HepG2 (cell line): ENCODE measurements around the gene TAS2R5. TPM values are rescaled to one million over a fixed set of nuclear protein-coding genes. Genes with fewer than 3 reads are reported as not detected.
A peak's percentile ranks its signal among the peaks of the same experiment; 100 is the strongest.

Experiments used
- ATAC-seq: fragments of 200-7000 bp; cut with Tn5 transposase; 3 replicates; pipeline ENCODE4 v1.9.1; 2020; ENCODE audit warnings: mild to moderate bottlenecking, moderate library complexity
- Bru-seq: library from RNA; stranded (reverse); fragments of 400-500 nt; gene quantifications from one replicate; lab custom pipeline; 2021; lab: Mats Ljungman, UMichigan
- BruChase-seq, 2 experiments: library from RNA; stranded (reverse); fragments of 400-500 nt; gene quantifications; one replicate each; lab custom pipeline; 2021; lab: Mats Ljungman, UMichigan
- BruUV-seq: library from RNA; stranded (reverse); fragments of 400-500 nt; replicated peaks from 2 replicates; lab custom pipeline; 2021; lab: Mats Ljungman, UMichigan
- CTCF ChIA-PET: fragments of 300-600 bp; formaldehyde crosslinking; extraction: SDS; loops from one replicate; lab custom pipeline; 2021; ENCODE audit warnings: low total read pairs, inconsistent platforms, low intra/inter-chr PET ratio; lab: Yijun Ruan, JAX
- POLR2A ChIA-PET: fragments of 350-600 bp; sonication (Branson Sonifier 250); formaldehyde crosslinking; loops from one replicate; lab custom pipeline; 2020; ENCODE audit warnings: antibody characterized with exemption, inconsistent platforms; lab: Yijun Ruan, JAX
- DNase-seq: peaks from one replicate; pipeline ENCODE4 v3.0.0-alpha.2; 2015; ENCODE audit warnings: low spot score
- FAIRE-seq: peaks from 3 replicates; lab custom pipeline; 2011; peaks lifted over from hg19 to GRCh38; lab: Jason Lieb, UNC
- H2AFZ ChIP-seq: one replicate; pipeline ENCODE4 v1.6.1; 2011; ENCODE audit warnings: low read length, inconsistent platforms
- H3K27ac ChIP-seq: fragments of 300-600 bp; 3 replicates; pipeline ENCODE4 v1.8.0; 2011; ENCODE audit warnings: mixed run types, mild to moderate bottlenecking, mixed read lengths, low read length, inconsistent platforms; ENCODE audit not compliant: insufficient read depth; ENCODE audit errors: extremely low read length
- H3K27me3 ChIP-seq, 2 experiments: fragments of 200-600 bp in 1 of 2; 2 replicates in 1 of 2; 3 replicates in 1 of 2; pipeline versions ENCODE4 v1.6.0 to v1.8.0; 2011; ENCODE audit warnings: low read length in 2 of 2, mild to moderate bottlenecking in 2 of 2, moderate library complexity in 2 of 2, inconsistent platforms in 1 of 2; ENCODE audit not compliant: insufficient read depth in 2 of 2, control insufficient read depth in 1 of 2
- H3K36me3 ChIP-seq, 2 experiments: fragments of 200-600 bp in 1 of 2; replicated peaks in 1 of 2; 2 replicates in 1 of 2; 3 replicates in 1 of 2; pipeline versions ENCODE4 v1.5.1 to v1.8.0; 2011; ENCODE audit warnings: low read length in 2 of 2, inconsistent platforms in 1 of 2; ENCODE audit not compliant: insufficient read depth in 2 of 2, control insufficient read depth in 1 of 2
- H3K4me1 ChIP-seq: 2 replicates; pipeline ENCODE4 v1.5.1; 2012; ENCODE audit warnings: low read length, inconsistent platforms; ENCODE audit not compliant: insufficient read depth
- H3K4me2 ChIP-seq: 2 replicates; pipeline ENCODE4 v1.6.0; 2011; ENCODE audit warnings: low read depth, low read length, inconsistent platforms
- H3K4me3 ChIP-seq, 3 experiments: fragments of 200-600 bp in 1 of 3; sonication (generic), shearing (Covaris generic) in 1 of 3; replicated peaks in 1 of 3; 2 replicates each; pipeline ENCODE4 v1.5.1; 2011 to 2016; ENCODE audit warnings: low read length in 3 of 3, inconsistent platforms in 2 of 3, low read depth in 2 of 3, mild to moderate bottlenecking in 2 of 3, control low read depth in 1 of 3, mixed read lengths in 1 of 3; ENCODE audit not compliant: insufficient read depth in 1 of 3
- H3K79me2 ChIP-seq: one replicate; pipeline ENCODE4 v1.6.1; 2011; ENCODE audit warnings: low read length, inconsistent platforms; ENCODE audit not compliant: insufficient read depth
- H3K9ac ChIP-seq: 2 replicates; pipeline ENCODE4 v1.6.0; 2011; ENCODE audit warnings: mild to moderate bottlenecking, low read depth, low read length, inconsistent platforms; ENCODE audit not compliant: insufficient read depth
- H3K9me3 ChIP-seq: 2 replicates; pipeline ENCODE4 v1.5.1; 2012; ENCODE audit warnings: mild to moderate bottlenecking, low read length
- H4K20me1 ChIP-seq: 2 replicates; pipeline ENCODE4 v1.6.0; 2011; ENCODE audit warnings: inconsistent platforms, mild to moderate bottlenecking, low read length, moderate library complexity; ENCODE audit not compliant: insufficient read depth
- CBX5 ChIP-seq: sonication (generic); formaldehyde crosslinking; IDR thresholded peaks from 2 replicates; pipeline ENCODE4 v1.4.0; 2020; ENCODE audit warnings: missing genetic modification reagents, borderline replicate concordance
- HMG20B ChIP-seq: conservative IDR thresholded peaks from 2 replicates; pipeline ENCODE4 v1.6.1; 2016; ENCODE audit warnings: missing genetic modification reagents, missing compliant biosample characterization
- MED13 ChIP-seq: sonication (generic); formaldehyde crosslinking; IDR thresholded peaks from 2 replicates; pipeline ENCODE4 v1.5.0; 2020; ENCODE audit warnings: missing genetic modification reagents
- PAX8 ChIP-seq: sonication (generic); formaldehyde crosslinking; IDR thresholded peaks from 2 replicates; pipeline ENCODE4 v1.8.0; 2022; ENCODE audit warnings: mild to moderate bottlenecking, missing genetic modification reagents, borderline replicate concordance
- ZNF232 ChIP-seq: sonication (generic); formaldehyde crosslinking; IDR thresholded peaks from 2 replicates; pipeline ENCODE4 v1.4.0; 2020; ENCODE audit warnings: missing genetic modification reagents, borderline replicate concordance
- ZNF253 ChIP-seq: sonication (generic); formaldehyde crosslinking; IDR thresholded peaks from 2 replicates; pipeline ENCODE4 v1.8.0; 2022; ENCODE audit warnings: mild to moderate bottlenecking, missing genetic modification reagents, borderline replicate concordance
- WGBS: methylation state at CpG from one replicate; pipeline ENCODE4 v1.1.6; 2017; ENCODE audit warnings: low lambda C conversion rate; 5-methylcytosine and 5-hydroxymethylcytosine counted together
- in situ Hi-C: cut with HindIII; loops from 2 replicates; pipeline ENCODE4 v1.10.0; 2017; ENCODE audit warnings: low pct_unique_long_range_greater_than_20kb; ENCODE audit not compliant: extremely low pct_ligation_motif_present
- intact Hi-C: fragments of 100-400 bp; cut with micrococcal nuclease; formaldehyde crosslinking; loops from one replicate; pipeline ENCODE4 v1.10.0; 2022; ENCODE audit not compliant: unreplicated experiment
- long read RNA-seq, 2 experiments: library from RNA in 1 of 2; library from polyadenylated mRNA in 1 of 2; stranded (forward) in 1 of 2; unstranded in 1 of 2; transcript quantifications; one replicate each; pipeline ENCODE4 v2.0.0, GENCODE V29; 2019 to 2022
- polyA minus RNA-seq, 3 experiments: library from RNA; depleted of rRNA, polyadenylated mRNA; stranded (reverse); fragments of >200 nt; gene quantifications; 2 replicates each; pipeline ENCODE4 v1.2.3, GENCODE V29; 2011; ENCODE audit warnings: low replicate concordance in 1 of 3
- polyA plus RNA-seq, 8 experiments: library from polyadenylated mRNA; depleted of rRNA in 3 of 8; stranded (reverse) in 7 of 8; unstranded in 1 of 8; fragments of >200 nt; fragmentation: Illumina TruSeq in 4 of 8; extraction: Trizol in 4 of 8; gene quantifications; 2 replicates each; pipeline versions ENCODE4 v1.2.1 to v1.2.3, GENCODE V29; 2011 to 2016; ENCODE audit warnings: low read depth in 4 of 8, missing spikeins in 1 of 8, mixed read lengths in 1 of 8; ENCODE audit not compliant: insufficient read depth in 1 of 8
- total RNA-seq, 5 experiments: library from RNA; depleted of rRNA; stranded (reverse); fragments of >200 nt; fragmentation: Illumina TruSeq; extraction: Trizol; gene quantifications; 2 replicates each; pipeline ENCODE4 v1.2.3, GENCODE V29; 2016; ENCODE audit warnings: low read depth in 1 of 5
- TF ChIP-seq, protein P1 (sequence below): sonication (generic); formaldehyde crosslinking; IDR thresholded peaks from 2 replicates; pipeline ENCODE4 v1.5.0; 2020; ENCODE audit warnings: missing genetic modification reagents
- TF ChIP-seq, protein P2 (sequence below): sonication (generic); formaldehyde crosslinking; IDR thresholded peaks from 2 replicates; pipeline ENCODE4 v1.5.0; 2020; ENCODE audit warnings: missing genetic modification reagents
- TF ChIP-seq, protein P3 (sequence below): sonication (generic); formaldehyde crosslinking; IDR thresholded peaks from 2 replicates; pipeline ENCODE4 v1.8.1; 2022; ENCODE audit warnings: mild to moderate bottlenecking, missing genetic modification reagents
- TF ChIP-seq, protein P4 (sequence below): sonication (generic); formaldehyde crosslinking; conservative IDR thresholded peaks from 2 replicates; pipeline ENCODE4 v1.8.0; 2022; ENCODE audit warnings: low read depth, missing genetic modification reagents

Gene TAS2R5
- 0.65 and 1.7 TPM in 2 replicates for total RNA-seq (2016; rRNA removed; fragmentation: Illumina TruSeq; extraction: Trizol)
- total RNA-seq (2016; cell fraction: cytosol; rRNA removed; fragmentation: Illumina TruSeq; extraction: Trizol; ENCODE audit: low read depth): 0.20 TPM in 1 of 2 replicates, not detected in the other
- 0.59 and 1.3 TPM in 2 replicates for total RNA-seq (2016; cell fraction: insoluble cytoplasmic fraction; rRNA removed; fragmentation: Illumina TruSeq; extraction: Trizol)
- 0.25 and 0.28 TPM in 2 replicates for total RNA-seq (2016; cell fraction: membrane; rRNA removed; fragmentation: Illumina TruSeq; extraction: Trizol)
- 4.4 and 5.1 TPM in 2 replicates for total RNA-seq (2016; cell fraction: nucleus; rRNA removed; fragmentation: Illumina TruSeq; extraction: Trizol)
- polyA plus RNA-seq (2011; rRNA removed): 2.9 and 4.5 TPM in 2 replicates
- 0.82 and 1.1 TPM in 2 replicates for polyA plus RNA-seq (2011; cell fraction: cytosol; rRNA removed)
- 9.6 and 11.8 TPM in 2 replicates for polyA plus RNA-seq (2011; cell fraction: nucleus; rRNA removed)
- polyA plus RNA-seq (2012): 1.6 and 2.2 TPM in 2 replicates
- 0.19 TPM in 1 of 2 replicates, not detected in the other for polyA plus RNA-seq (2016; cell fraction: cytosol; fragmentation: Illumina TruSeq; extraction: Trizol; ENCODE audit: low read depth)
- polyA plus RNA-seq (2016; cell fraction: insoluble cytoplasmic fraction; fragmentation: Illumina TruSeq; extraction: Trizol; ENCODE audit: low read depth): 0.21 and 0.65 TPM in 2 replicates
- not detected in 2 replicates for polyA plus RNA-seq (2016; cell fraction: membrane; fragmentation: Illumina TruSeq; extraction: Trizol; ENCODE audit: low read depth)
- polyA plus RNA-seq (2016; cell fraction: nucleus; fragmentation: Illumina TruSeq; extraction: Trizol; ENCODE audit: insufficient read depth, low read depth): 7.3 and 8.6 TPM in 2 replicates
- polyA minus RNA-seq (2011; rRNA and poly(A)+ RNA removed; ENCODE audit: low replicate concordance): 3.8 and 11.5 TPM in 2 replicates
- polyA minus RNA-seq (2011; cell fraction: cytosol; rRNA and poly(A)+ RNA removed): 0.49 TPM in 1 of 2 replicates, not detected in the other
- polyA minus RNA-seq (2011; cell fraction: nucleus; rRNA and poly(A)+ RNA removed): 16.0 and 22.5 TPM in 2 replicates
- percentile 67 among the genes with signal in this experiment for Bru-seq, nascent RNA
- BruChase-seq, experiment 1, labeled RNA remaining after a 6-hour chase: percentile 76 among the genes with signal in this experiment
- BruChase-seq, experiment 2, labeled RNA remaining after a 2-hour chase: percentile 86 among the genes with signal in this experiment
- long read RNA-seq, experiment 1: 0 reads
- long read RNA-seq, experiment 2: 0 reads

GRCh38 chr7:141789917-141790316 is at the start of gene TAS2R5:
Gene TAS2R5 (plus strand): TSS chr7:141790217. CDS start chr7:141790362, 145 bp downstream.
- Histone ChIP-seq H3K4me2 (no peak within 1 kb of the TSS), H3K9ac (no peak within 1 kb of the TSS), H3K9me3 (no peaks in the 10 kb centered on the region), H3K4me3 (no peak within 1 kb of the TSS), H3K27me3 (no peaks in the 10 kb centered on the region), H3K4me1 (no peaks in the 10 kb centered on the region), H3K36me3 (peaks cover 2 to 23% of the 10 kb centered on the region in 2 experiments; a peak in 4 of 5 replicates), H2AFZ (no peak within 1 kb of the TSS), H3K27ac (no peak within 1 kb of the TSS), H3K79me2 (no peaks in the 10 kb centered on the region), H4K20me1 (peaks cover 9% of the 10 kb centered on the region; the same call in 1 of the 2 replicates)
- 100% methylated on average over 5 of the region's 5 CpGs for WGBS
- DNase-seq (no peak), ATAC-seq (no peak), FAIRE-seq (no peak)
- POLR2A ChIA-PET: no interaction called here
- intact Hi-C loops: no loop called here
- TF ChIP-seq ZNF232 (CRISPR knock-in tag) (no peak), HMG20B (CRISPR knock-in tag) (no peak), MED13 (CRISPR knock-in tag) (no peak), CBX5 (no peak), ZNF253 (CRISPR knock-in tag) (no peak), PAX8 (CRISPR knock-in tag) (no peak)
- TF ChIP-seq, protein P1, sequence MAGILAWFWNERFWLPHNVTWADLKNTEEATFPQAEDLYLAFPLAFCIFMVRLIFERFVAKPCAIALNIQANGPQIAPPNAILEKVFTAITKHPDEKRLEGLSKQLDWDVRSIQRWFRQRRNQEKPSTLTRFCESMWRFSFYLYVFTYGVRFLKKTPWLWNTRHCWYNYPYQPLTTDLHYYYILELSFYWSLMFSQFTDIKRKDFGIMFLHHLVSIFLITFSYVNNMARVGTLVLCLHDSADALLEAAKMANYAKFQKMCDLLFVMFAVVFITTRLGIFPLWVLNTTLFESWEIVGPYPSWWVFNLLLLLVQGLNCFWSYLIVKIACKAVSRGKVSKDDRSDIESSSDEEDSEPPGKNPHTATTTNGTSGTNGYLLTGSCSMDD (CRISPR knock-in tag): no peak
- TF ChIP-seq, protein P2, sequence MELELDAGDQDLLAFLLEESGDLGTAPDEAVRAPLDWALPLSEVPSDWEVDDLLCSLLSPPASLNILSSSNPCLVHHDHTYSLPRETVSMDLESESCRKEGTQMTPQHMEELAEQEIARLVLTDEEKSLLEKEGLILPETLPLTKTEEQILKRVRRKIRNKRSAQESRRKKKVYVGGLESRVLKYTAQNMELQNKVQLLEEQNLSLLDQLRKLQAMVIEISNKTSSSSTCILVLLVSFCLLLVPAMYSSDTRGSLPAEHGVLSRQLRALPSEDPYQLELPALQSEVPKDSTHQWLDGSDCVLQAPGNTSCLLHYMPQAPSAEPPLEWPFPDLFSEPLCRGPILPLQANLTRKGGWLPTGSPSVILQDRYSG (CRISPR knock-in tag): no peak
- TF ChIP-seq, protein P3, sequence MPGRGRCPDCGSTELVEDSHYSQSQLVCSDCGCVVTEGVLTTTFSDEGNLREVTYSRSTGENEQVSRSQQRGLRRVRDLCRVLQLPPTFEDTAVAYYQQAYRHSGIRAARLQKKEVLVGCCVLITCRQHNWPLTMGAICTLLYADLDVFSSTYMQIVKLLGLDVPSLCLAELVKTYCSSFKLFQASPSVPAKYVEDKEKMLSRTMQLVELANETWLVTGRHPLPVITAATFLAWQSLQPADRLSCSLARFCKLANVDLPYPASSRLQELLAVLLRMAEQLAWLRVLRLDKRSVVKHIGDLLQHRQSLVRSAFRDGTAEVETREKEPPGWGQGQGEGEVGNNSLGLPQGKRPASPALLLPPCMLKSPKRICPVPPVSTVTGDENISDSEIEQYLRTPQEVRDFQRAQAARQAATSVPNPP (CRISPR knock-in tag): no peak
- TF ChIP-seq, protein P4, sequence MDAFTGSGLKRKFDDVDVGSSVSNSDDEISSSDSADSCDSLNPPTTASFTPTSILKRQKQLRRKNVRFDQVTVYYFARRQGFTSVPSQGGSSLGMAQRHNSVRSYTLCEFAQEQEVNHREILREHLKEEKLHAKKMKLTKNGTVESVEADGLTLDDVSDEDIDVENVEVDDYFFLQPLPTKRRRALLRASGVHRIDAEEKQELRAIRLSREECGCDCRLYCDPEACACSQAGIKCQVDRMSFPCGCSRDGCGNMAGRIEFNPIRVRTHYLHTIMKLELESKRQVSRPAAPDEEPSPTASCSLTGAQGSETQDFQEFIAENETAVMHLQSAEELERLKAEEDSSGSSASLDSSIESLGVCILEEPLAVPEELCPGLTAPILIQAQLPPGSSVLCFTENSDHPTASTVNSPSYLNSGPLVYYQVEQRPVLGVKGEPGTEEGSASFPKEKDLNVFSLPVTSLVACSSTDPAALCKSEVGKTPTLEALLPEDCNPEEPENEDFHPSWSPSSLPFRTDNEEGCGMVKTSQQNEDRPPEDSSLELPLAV (CRISPR knock-in tag): no peak
- BruUV-seq: no TSS peak
- CTCF ChIA-PET: no interaction called here
- in situ Hi-C loops: no loop called here
